CD4-positive, alpha-beta T cell treated with Interleukin-15 for 4 hours (primary cell): ENCODE data around the gene KAZN.

Experiments
- DNase-seq: peaks from one replicate; pipeline ENCODE4 v3.0.0-alpha.2; 2020; ENCODE audit warnings: low spot score

Gene KAZN

GRCh38 chr1:14939527-14940284, 341.2 kb downstream of the KAZN start:
- DNase-seq, result no peak

- DNase-seq, result no peak
These were observed 341.9 kb downstream of the KAZN start for GRCh38 chr1:14940285-14940870.

DNA sequence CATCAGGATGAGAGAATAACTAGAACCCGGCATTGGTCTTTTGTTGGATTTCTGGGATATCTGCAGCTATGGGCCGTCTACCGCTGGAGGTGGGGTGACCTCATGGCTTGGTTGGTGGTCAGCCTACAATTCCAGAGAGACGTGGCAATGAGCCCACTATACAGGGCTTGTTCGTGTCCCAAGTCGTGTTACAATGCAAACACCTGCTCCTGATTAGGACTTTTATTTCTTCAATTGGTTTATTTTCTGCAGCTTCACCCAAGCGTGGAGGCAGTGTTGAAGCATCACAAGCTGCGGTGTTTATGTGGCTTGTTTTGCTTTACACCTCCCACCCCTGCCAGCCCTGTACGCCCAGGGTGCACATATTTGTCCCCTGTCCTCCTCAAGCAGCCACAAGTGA, 343.4 kb downstream of the KAZN start:
- no peak for DNase-seq

DNA sequence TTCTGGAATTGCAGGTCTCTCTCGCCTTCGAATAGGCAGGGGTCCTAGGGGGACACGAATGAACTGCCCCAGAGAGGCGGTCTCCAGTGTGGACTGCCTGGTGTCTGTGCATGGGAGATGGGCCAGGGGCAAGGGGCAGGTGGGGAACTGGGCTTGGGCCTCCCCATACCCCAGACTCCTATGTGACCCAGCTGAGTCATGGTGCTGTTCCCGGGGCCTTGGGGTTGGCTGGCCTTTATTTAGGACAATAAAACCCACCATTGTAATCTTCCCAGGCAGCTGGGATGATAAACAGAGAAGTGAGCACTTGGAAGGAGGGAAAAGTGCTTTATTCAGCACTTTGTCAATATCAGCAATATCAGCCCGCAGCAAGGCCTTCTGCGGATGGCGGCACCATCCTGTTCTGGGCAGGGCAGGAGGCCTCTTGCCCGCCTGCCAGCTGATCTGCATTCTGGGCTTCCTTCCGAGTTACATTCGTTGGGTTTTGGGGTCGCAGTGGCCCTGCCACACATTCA, 346.0 kb downstream of the KAZN start:
- no peak for DNase-seq

DNA sequence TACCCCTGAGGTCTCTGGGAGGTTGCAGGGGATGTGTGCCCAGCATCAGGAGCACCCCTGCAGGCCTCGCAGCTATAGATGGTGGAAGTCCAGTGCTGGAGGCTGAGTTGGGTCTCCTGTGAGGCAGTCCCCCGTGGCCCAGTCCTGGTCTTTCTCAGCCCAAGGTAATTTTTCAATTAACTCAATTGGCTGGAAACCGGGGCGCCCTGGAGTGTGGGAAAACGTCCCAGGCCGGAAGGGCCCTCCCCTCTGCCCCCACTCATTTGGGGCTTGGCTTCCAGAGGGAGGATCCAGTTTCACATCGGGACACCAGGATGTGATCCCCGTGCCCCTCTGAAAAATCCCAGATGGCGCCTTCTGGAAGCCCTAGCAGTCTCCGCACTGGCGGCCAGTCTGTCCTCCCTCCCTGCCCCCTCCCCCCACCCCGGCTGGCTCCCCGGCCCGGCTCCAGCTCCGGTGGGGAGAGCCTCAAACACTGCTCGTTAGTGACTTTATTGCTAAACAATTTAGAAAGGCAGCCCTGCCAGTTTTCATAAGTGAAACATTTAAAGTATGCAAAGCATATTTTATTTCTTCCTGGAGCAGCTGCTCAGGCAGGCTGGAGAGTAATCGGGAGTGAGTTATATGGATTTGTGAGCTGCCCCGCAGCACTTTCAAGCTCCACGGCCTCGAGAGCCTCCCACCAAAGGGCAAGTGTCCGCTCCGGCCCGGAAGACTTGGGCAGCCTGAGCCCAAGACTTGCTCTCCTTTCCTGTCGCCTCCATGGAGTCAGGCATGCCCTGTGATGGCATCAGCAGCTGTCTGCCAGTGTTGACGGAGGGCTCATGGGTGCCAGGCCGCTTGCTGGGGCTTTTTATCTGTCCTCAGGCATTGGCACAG, 346.9 kb downstream of the KAZN start:
- no peak for DNase-seq

- no peak for DNase-seq
These were observed 347.5 kb downstream of the KAZN start for GRCh38 chr1:14946011-14946359.

- DNase-seq, result no peak
These were observed 348.3 kb downstream of the KAZN start for GRCh38 chr1:14946684-14947238.

GRCh38 chr1:14947421-14947820, 348.9 kb downstream of the KAZN start:
- DNase-seq, result no peak

- no peak for DNase-seq
These were observed 349.7 kb downstream of the KAZN start for GRCh38 chr1:14948112-14948652.

GRCh38 chr1:14949270-14949835, 350.9 kb downstream of the KAZN start:
- DNase-seq, result no peak

GRCh38 chr1:14949836-14950713, 351.6 kb downstream of the KAZN start:
- DNase-seq, result no peak

DNA sequence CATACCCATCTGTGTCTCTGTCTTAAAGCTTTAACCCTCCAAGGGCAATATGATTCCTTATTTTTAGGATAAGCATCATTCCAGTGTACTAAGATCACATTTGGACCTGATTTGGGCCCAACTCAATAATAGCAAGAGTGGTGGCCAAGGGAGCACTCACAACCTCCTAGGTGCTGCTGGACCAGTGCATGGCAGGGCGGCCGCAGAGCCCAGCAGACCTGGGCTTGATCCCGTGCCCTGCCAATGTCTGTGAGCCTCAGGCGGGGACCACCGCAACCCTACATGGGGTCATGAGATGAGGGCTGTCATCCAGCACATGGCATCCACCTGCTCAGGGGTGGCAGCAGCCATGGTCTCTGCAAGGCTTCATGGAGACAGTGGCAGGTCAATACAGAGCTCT, 353.3 kb downstream of the KAZN start:
- no peak for DNase-seq

GRCh38 chr1:14952626-14953314, 354.3 kb downstream of the KAZN start:
- DNase-seq, result no peak

GRCh38 chr1:14954210-14954609, 355.7 kb downstream of the KAZN start:
- DNase-seq, result no peak

DNA sequence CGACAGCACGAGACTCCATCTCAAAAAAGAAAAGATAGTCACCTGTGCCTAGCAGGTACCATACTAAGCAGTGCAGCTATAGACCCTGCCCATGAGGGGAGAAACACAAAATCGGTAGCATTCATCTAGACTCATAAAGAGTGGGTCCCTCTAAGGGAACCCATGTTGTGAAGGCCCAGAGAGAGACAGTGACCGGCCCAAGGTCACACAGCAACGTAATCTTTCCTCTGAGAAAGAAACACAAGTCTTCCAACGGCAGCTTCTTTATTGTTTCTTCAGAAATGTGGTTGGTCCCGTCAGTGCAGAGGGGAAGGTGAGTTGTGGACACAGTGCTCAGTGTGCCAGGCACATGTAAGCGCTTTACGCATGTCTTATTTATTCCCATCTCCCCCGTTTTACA, 356.4 kb downstream of the KAZN start:
- no peak for DNase-seq

GRCh38 chr1:14955402-14955801, 356.9 kb downstream of the KAZN start:
- no peak for DNase-seq

GRCh38 chr1:14955976-14956375, 357.5 kb downstream of the KAZN start:
- DNase-seq, result no peak

DNA sequence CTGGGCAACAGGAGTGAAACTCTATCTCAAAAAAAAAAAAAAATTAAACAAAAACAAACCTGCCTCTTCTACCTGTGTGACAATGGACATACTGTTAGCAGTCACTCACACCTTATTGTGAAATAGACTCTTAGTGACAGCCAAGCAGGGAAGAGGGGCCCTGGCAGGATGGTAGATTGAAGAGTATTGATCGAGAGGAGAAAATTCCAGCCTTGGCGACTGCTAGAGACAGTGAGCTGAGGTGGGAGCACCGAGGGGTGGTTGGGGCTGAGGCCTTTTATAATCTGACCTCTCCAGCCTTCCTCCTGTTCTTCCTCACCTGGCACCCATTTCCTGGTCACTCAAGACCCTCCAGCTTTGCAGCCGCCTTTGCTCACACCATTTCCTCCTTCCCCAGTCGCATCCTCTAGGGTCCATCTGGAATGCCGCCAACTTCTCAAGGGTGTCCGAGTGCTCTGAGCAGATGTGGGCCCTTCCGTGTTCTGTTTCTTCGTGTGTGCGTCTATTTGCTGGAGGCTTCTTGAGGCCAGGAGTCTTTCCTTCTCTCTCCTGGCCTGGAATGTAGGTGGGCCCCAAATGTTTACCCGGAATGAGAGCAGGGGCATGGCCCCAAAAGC, 358.2 kb downstream of the KAZN start:
- DNase-seq, result no peak

GRCh38 chr1:14957375-14958098, 359.1 kb downstream of the KAZN start:
- DNase-seq, result no peak
